Ovary (tissue), 9 donors: ENCODE measurements around the gene FMO2. TPM values are rescaled to one million over a fixed set of nuclear protein-coding genes. Genes with fewer than 3 reads are reported as not detected.

Experiments
- DNase-seq, 5 donors: peaks; one replicate each; pipeline ENCODE4 v3.0.0-alpha.2; 2019 to 2020
- H3K27ac ChIP-seq, 2 donors: fragments of 200-600 bp; one replicate each; pipeline versions ENCODE4 v1.5.1 to v1.8.0; 2019 to 2022
- H3K27me3 ChIP-seq: fragments of 200-600 bp; one replicate; pipeline ENCODE4 v1.8.0; 2022
- H3K36me3 ChIP-seq: fragments of 200-600 bp; sonication (generic); one replicate; pipeline ENCODE4 v1.5.1; 2019
- H3K4me1 ChIP-seq: one replicate; pipeline ENCODE4 v1.8.1; 2013; ENCODE audit warnings: mild to moderate bottlenecking, moderate library complexity; ENCODE audit not compliant: insufficient read depth
- H3K4me3 ChIP-seq: fragments of 200-600 bp; sonication (generic); one replicate; pipeline ENCODE4 v1.5.1; 2017
- H3K9me3 ChIP-seq, 2 donors: fragments of 200-600 bp in 1 of 2; sonication (generic) in 1 of 2; one replicate each; pipeline versions ENCODE4 v1.5.1 to v1.8.1; 2013 to 2019; ENCODE audit warnings: mild to moderate bottlenecking in 1 of 2, moderate library complexity in 1 of 2
- CTCF ChIP-seq, 3 donors: fragments of 450-650 bp in 2 of 3; fragments of 200-600 bp in 1 of 3; IDR thresholded peaks; one replicate each; pipeline versions ENCODE4 v1.5.1 to v1.8.0; 2016 to 2022; ENCODE audit warnings: antibody characterized with exemption in 3 of 3, mild to moderate bottlenecking in 1 of 3
- EP300 ChIP-seq: sonication (generic); formaldehyde crosslinking; IDR thresholded peaks from one replicate; pipeline ENCODE4 v1.6.1; 2017; ENCODE audit warnings: antibody characterized with exemption
- POLR2A ChIP-seq: fragments of 450-650 bp; IDR thresholded peaks from one replicate; pipeline ENCODE4 v1.6.1; 2017; ENCODE audit warnings: antibody characterized with exemption, mild to moderate bottlenecking, moderate library complexity
- WGBS, 3 donors: extraction: QIAGEN DNeasy Blood & Tissue Kit in 1 of 3; methylation state at CpG; one replicate each; pipeline versions ENCODE4 v1.1.5 to v1.1.7; 2013 to 2017; 5-methylcytosine and 5-hydroxymethylcytosine counted together
- intact Hi-C, 4 donors: fragments of 100-400 bp; cut with DNase I; formaldehyde crosslinking; loops; one replicate each; pipeline versions ENCODE4 v1.11.0 to v1.15.1; 2022 to 2023
- polyA plus RNA-seq, 2 donors: library from polyadenylated mRNA; stranded (reverse); fragments of 200-250 nt in 1 of 2; fragments of 350-450 nt in 1 of 2; fragmentation: Illumina TruSeq in 1 of 2; extraction: RNeasy Lipid Tissue Mini Kit (QIAGEN cat#74804) in 1 of 2; gene quantifications; one replicate each; pipeline ENCODE4 v1.2.3, GENCODE V29; 2013 to 2014
- total RNA-seq, 7 donors: library from RNA; depleted of rRNA in 2 of 7; stranded (reverse); fragments of >200 nt in 2 of 7; fragmentation: NEBNext Ultra II Directional in 3 of 7; extraction: Animal tissue kit (Norgen Biotek cat#: 25700) in 3 of 7; gene quantifications; one replicate each; pipeline versions ENCODE4 v1.1.0 to v1.2.4, GENCODE V29; 2016 to 2023
- donor health status: DM: no; HTN: no; CAD: no; lungs with moderate emphysema.
- donor health status: DM: no; HTN: no; CAD: no.
- donor health status: Bipolar disorder and iron deficiency.
- donor health status: DM: yes; HTN: yes; CAD: no.
- donor health status: DM: no; HTN: no; CAD: no.
- donor health status: DM: yes; HTN: yes; CAD: no.

Gene FMO2
- total and polyA plus RNA-seq, 9 donors = 1.6 to 12.8 (median 5.8) TPM

DNA sequence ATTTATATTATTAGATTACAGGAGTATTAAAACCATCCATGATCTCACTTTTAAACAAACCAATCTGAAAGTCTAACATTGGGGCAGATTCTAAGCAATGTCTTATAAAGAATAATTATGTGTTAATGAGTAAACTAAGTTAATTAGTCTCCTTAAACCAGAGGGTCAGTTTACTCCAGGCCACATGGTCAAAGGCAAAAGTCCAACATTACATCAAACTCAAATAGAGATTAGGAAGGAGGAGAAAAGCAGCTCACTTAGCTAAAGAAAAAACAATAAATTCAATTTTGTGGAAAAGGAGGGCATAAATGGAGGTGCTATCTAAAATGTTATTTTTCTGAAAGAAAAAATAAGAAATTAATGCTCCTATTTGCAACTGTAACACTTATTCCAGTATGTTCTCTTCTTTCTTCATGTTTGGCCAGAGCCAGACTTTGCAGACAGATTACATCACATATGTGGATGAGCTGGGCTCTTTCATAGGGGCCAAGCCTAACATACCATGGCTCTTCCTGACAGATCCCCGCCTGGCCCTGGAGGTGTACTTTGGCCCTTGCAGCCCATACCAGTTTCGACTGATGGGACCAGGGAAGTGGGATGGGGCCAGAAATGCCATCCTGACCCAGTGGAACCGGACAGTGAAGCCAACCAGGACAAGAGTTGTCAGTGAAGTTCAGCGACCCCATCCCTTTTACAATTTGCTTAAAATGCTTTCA is 24.3 kb upstream of the FMO2 start:
- no peaks in the 10 kb centered on the region for H3K9me3 ChIP-seq
- DNase-seq = no peak
- no peaks in the 10 kb centered on the region for H3K27me3 ChIP-seq
- H3K36me3 ChIP-seq = no peaks in the 10 kb centered on the region
- TF ChIP-seq CTCF (IDR thresholded peaks at IDR 0.05) = no peak
- no peak for TF ChIP-seq EP300
- TF ChIP-seq POLR2A = no peak
- H3K4me1 ChIP-seq = peaks cover 4% of the 10 kb centered on the region
- H3K27ac ChIP-seq = peak overlapping the region in 1 of 2 donors; percentile 6
- no peak overlapping the region for H3K4me3 ChIP-seq
- intact Hi-C loops = no loop called here
- WGBS, 3 donors = 79 to 88% (median 86%) methylated on average over 4 of the region's 4 CpGs

GRCh38 chr1:171161431-171161830 is 23.7 kb upstream of the FMO2 start:
- Histone ChIP-seq H3K9me3 (no peaks in the 10 kb centered on the region), H3K4me1 (peaks cover 4% of the 10 kb centered on the region), H3K4me3 (no peak overlapping the region), H3K27ac (no peak overlapping the region), H3K36me3 (no peaks in the 10 kb centered on the region), H3K27me3 (no peaks in the 10 kb centered on the region)
- no peak for TF ChIP-seq CTCF (IDR thresholded peaks at IDR 0.05)
- TF ChIP-seq EP300 = no peak
- TF ChIP-seq POLR2A = no peak
- DNase-seq = no peak
- intact Hi-C loops = no loop called here

- no peak for DNase-seq
- Histone ChIP-seq H3K36me3 (no peaks in the 10 kb centered on the region), H3K9me3 (no peaks in the 10 kb centered on the region), H3K27me3 (no peaks in the 10 kb centered on the region), H3K27ac (no peak overlapping the region), H3K4me1 (no peaks in the 10 kb centered on the region), H3K4me3 (no peak overlapping the region)
- intact Hi-C loops = no loop called here
- 73 to 84% (median 76%) methylated on average over 2 of the region's 2 CpGs for WGBS, 3 donors
- no peak for TF ChIP-seq EP300
- TF ChIP-seq POLR2A = no peak
- TF ChIP-seq CTCF (IDR thresholded peaks at IDR 0.05) = no peak
Observed at GRCh38 chr1:171166361-171166760, 18.7 kb upstream of the FMO2 start.

- H3K27me3 ChIP-seq = no peaks in the 10 kb centered on the region
- no peak for DNase-seq
- H3K4me1 ChIP-seq = no peaks in the 10 kb centered on the region
- no peaks in the 10 kb centered on the region for H3K36me3 ChIP-seq
- WGBS, 3 donors = 50 to 100% (median 80%) methylated on average over 2 of the region's 2 CpGs
- H3K9me3 ChIP-seq = no peaks in the 10 kb centered on the region
- H3K4me3 ChIP-seq = no peak overlapping the region
- intact Hi-C loops = no loop called here
- no peak overlapping the region for H3K27ac ChIP-seq
- TF ChIP-seq CTCF (IDR thresholded peaks at IDR 0.05) (no peak), POLR2A (no peak), EP300 (no peak)
Observed at GRCh38 chr1:171167785-171168184, 17.3 kb upstream of the FMO2 start.
